Trophoblast cell (in vitro differentiated cells and primary cell): ENCODE measurements around the gene FBXO10.

Source experiments
- DNase-seq, 2 donors: peaks; one replicate each; pipeline ENCODE4 v3.0.0-alpha.2; 2016
- H2AFZ ChIP-seq: 2 replicates; pipeline ENCODE4 v1.6.1; 2013; ENCODE audit warnings: low read length, moderate library complexity, mild to moderate bottlenecking; ENCODE audit not compliant: insufficient read depth, poor library complexity
- H2AK5ac ChIP-seq: 2 replicates; pipeline ENCODE4 v1.6.1; 2013; ENCODE audit warnings: mild to moderate bottlenecking, low read length
- H2BK120ac ChIP-seq: 2 replicates; pipeline ENCODE4 v1.6.1; 2013; ENCODE audit warnings: low read length, mild to moderate bottlenecking, moderate library complexity; ENCODE audit not compliant: insufficient read depth, poor library complexity
- H2BK12ac ChIP-seq: 2 replicates; pipeline ENCODE4 v1.6.1; 2013; ENCODE audit warnings: mild to moderate bottlenecking, low read length, moderate library complexity
- H2BK5ac ChIP-seq: 2 replicates; pipeline ENCODE4 v1.6.1; 2013; ENCODE audit warnings: low read length, low read depth, moderate library complexity, mild to moderate bottlenecking; ENCODE audit not compliant: poor library complexity
- H3K14ac ChIP-seq: 2 replicates; pipeline ENCODE4 v1.6.1; 2013; ENCODE audit warnings: mild to moderate bottlenecking, low read length
- H3K18ac ChIP-seq: 2 replicates; pipeline ENCODE4 v1.6.1; 2013; ENCODE audit warnings: mild to moderate bottlenecking, low read length
- H3K23ac ChIP-seq: 2 replicates; pipeline ENCODE4 v1.6.1; 2013; ENCODE audit warnings: low read length
- H3K27ac ChIP-seq: 2 replicates; pipeline ENCODE4 v1.5.1; 2013; ENCODE audit warnings: low read depth, mild to moderate bottlenecking, inconsistent platforms, low read length, moderate library complexity
- H3K27me3 ChIP-seq: 2 replicates; pipeline ENCODE4 v1.6.1; 2013; ENCODE audit warnings: inconsistent platforms, mild to moderate bottlenecking, low read length, moderate library complexity; ENCODE audit not compliant: insufficient read depth
- H3K36me3 ChIP-seq, 2 experiments: 1 replicate in 1 of 2; 2 replicates in 1 of 2; pipeline ENCODE4 v1.6.1; 2013; ENCODE audit warnings: low read length in 2 of 2, mild to moderate bottlenecking in 2 of 2, moderate library complexity in 1 of 2; ENCODE audit not compliant: insufficient read depth in 2 of 2, control insufficient read depth in 1 of 2
- H3K4ac ChIP-seq: 2 replicates; pipeline ENCODE4 v1.6.1; 2013; ENCODE audit warnings: low read depth, mild to moderate bottlenecking, low read length, moderate library complexity
- H3K4me1 ChIP-seq, 2 experiments: 1 replicate in 1 of 2; 2 replicates in 1 of 2; pipeline ENCODE4 v1.6.1; 2013; ENCODE audit warnings: low read length in 2 of 2, mild to moderate bottlenecking in 2 of 2, moderate library complexity in 1 of 2; ENCODE audit not compliant: insufficient read depth in 2 of 2, control insufficient read depth in 1 of 2
- H3K4me2 ChIP-seq: 2 replicates; pipeline ENCODE4 v1.6.1; 2013; ENCODE audit warnings: inconsistent platforms, mild to moderate bottlenecking, low read length, moderate library complexity
- H3K4me3 ChIP-seq: 2 replicates; pipeline ENCODE4 v1.5.1; 2013; ENCODE audit warnings: mild to moderate bottlenecking, low read depth, low read length, inconsistent platforms
- H3K79me1 ChIP-seq: one replicate; pipeline ENCODE4 v1.6.1; 2013; ENCODE audit warnings: low read length
- H3K79me2 ChIP-seq: 2 replicates; pipeline ENCODE4 v1.6.1; 2013; ENCODE audit warnings: low read length, mild to moderate bottlenecking; ENCODE audit not compliant: control insufficient read depth, insufficient read depth, poor library complexity
- H3K9ac ChIP-seq: 2 replicates; pipeline ENCODE4 v1.6.1; 2013; ENCODE audit warnings: mild to moderate bottlenecking, low read length
- H3K9me3 ChIP-seq: 2 replicates; pipeline ENCODE4 v1.6.1; 2013; ENCODE audit warnings: low read depth, mild to moderate bottlenecking, control low read depth, inconsistent platforms, low read length; ENCODE audit not compliant: insufficient read depth
- H4K12ac ChIP-seq: 2 replicates; pipeline ENCODE4 v1.6.1; 2013; ENCODE audit warnings: low read depth, mild to moderate bottlenecking, low read length, moderate library complexity
- H4K8ac ChIP-seq: 2 replicates; pipeline ENCODE4 v1.6.1; 2013; ENCODE audit warnings: low read depth, mild to moderate bottlenecking, low read length, moderate library complexity
- H4K91ac ChIP-seq: one replicate; pipeline ENCODE4 v1.6.1; 2013; ENCODE audit warnings: low read depth, mild to moderate bottlenecking, low read length, moderate library complexity
- WGBS: extraction: QIAGEN DNeasy Blood & Tissue Kit; methylation state at CpG from one replicate; pipeline ENCODE4 v1.1.7; 2013; ENCODE audit warnings: missing lambda C conversion rate; ENCODE audit not compliant: insufficient read length, insufficient coverage; ENCODE audit errors: extremely low coverage; 5-methylcytosine and 5-hydroxymethylcytosine counted together

Gene FBXO10

DNA sequence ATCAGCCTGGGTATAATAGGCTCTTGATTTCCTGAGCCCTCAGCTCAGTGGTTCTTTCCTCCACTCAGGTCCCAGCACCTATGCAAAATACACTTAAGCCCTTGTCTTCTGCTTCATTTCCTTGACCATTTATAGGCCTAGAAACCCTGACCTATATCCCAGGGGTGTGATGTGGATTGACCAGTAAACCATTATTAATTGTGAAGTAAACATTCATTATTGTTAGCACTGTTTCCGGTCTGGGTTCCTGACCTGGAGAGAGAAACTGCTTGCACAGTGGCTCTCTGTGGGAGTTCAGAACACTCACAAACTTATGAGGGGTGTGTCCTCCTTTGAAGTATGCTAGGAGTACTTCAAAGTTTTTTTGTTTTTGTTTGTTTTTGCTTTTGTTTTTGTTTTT, 35.8 kb upstream of the FBXO10 start:
- no peak overlapping the region for H4K8ac ChIP-seq
- no peak overlapping the region for H3K9ac ChIP-seq
- H3K4me3 ChIP-seq: no peak overlapping the region
- no peak overlapping the region for H4K91ac ChIP-seq
- no peaks in the 10 kb centered on the region for H3K79me1 ChIP-seq
- H3K4me2 ChIP-seq: no peak overlapping the region
- DNase-seq: no peak
- no peak overlapping the region for H3K27ac ChIP-seq
- no peak overlapping the region for H3K14ac ChIP-seq
- no peak overlapping the region for H2BK120ac ChIP-seq
- no peak overlapping the region for H2AFZ ChIP-seq
- no peak overlapping the region for H3K4ac ChIP-seq
- H2BK5ac ChIP-seq: no peak overlapping the region
- H3K18ac ChIP-seq: no peak overlapping the region
- no peak overlapping the region for H3K23ac ChIP-seq
- WGBS: no CpG with 5 or more reads among the region's 1 CpG
- no peaks in the 10 kb centered on the region for H3K4me1 ChIP-seq
- no peaks in the 10 kb centered on the region for H3K9me3 ChIP-seq
- no peaks in the 10 kb centered on the region for H3K27me3 ChIP-seq
- H3K79me2 ChIP-seq: no peaks in the 10 kb centered on the region
- H3K36me3 ChIP-seq: no peaks in the 10 kb centered on the region
- no peak overlapping the region for H4K12ac ChIP-seq
- no peak overlapping the region for H2BK12ac ChIP-seq
- no peak overlapping the region for H2AK5ac ChIP-seq

DNA sequence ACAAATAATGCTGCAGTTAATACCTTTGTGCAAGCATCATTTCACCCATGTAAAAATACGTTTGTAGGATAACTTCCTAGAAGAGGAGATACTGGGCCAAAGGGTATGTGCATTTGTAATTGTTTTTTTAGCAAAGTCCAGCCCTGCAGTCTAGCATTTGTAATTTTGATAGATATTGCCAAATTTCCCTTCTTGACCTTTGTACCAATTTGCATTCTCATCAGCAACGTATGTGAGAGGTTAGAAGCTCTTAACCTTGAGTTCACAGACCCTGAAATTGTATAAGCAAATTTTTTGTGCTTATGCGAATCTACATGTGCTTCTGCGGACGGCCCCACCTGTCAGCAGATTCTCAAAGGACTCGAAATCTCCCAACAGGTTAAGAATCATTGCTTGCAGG, 34.8 kb upstream of the FBXO10 start:
- Histone ChIP-seq H3K79me1 (no peaks in the 10 kb centered on the region), H3K79me2 (no peaks in the 10 kb centered on the region), H3K9me3 (no peaks in the 10 kb centered on the region), H4K91ac (no peak overlapping the region), H2AFZ (no peak overlapping the region), H2BK12ac (no peak overlapping the region), H3K9ac (no peak overlapping the region), H3K18ac (no peak overlapping the region), H3K23ac (no peak overlapping the region), H3K27ac (no peak overlapping the region), H3K27me3 (no peaks in the 10 kb centered on the region), H3K14ac (no peak overlapping the region), H3K36me3 (no peaks in the 10 kb centered on the region), H3K4me3 (no peak overlapping the region), H4K12ac (no peak overlapping the region), H3K4ac (no peak overlapping the region), H4K8ac (no peak overlapping the region), H2BK120ac (no peak overlapping the region), H3K4me2 (no peak overlapping the region), H2BK5ac (no peak overlapping the region), H2AK5ac (no peak overlapping the region), H3K4me1 (no peaks in the 10 kb centered on the region)
- no CpG with 5 or more reads among the region's 6 CpGs for WGBS
- DNase-seq: no peak

DNA sequence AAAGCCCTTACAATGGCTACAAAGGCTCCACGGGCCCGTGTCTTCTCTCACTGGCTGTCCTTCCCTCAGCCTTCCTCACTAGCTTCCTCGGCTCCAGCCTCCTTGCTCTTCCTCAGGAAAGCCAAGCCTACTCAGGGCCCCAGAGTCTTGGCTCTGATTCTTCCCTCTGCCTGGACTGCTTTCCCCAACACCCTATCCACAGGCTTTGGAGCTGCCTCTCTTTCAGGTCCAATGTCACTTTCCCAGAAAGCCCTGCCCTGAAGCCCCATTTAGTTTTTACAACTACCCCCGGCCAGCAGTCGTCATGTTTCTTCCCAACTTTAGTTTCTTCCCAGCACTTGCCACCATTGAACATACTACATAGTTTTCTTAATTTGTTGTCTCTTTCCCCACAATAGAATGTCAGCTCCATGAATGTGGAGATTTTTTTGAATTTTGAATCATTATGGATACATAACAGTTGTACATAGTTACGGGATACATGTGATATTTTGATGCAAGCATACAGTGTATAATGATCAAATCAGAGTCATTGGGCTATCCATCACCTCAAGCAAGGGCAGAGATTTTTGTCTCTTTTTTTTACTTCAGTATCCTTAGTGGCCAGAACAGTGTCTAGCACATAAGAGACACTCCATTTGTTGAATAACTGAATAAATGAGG, 33.7 kb upstream of the FBXO10 start:
- Histone ChIP-seq H2BK5ac (no peak overlapping the region), H4K8ac (no peak overlapping the region), H3K4me2 (no peak overlapping the region)

GRCh38 chr9:37608250-37608649, 32.1 kb upstream of the FBXO10 start:
- H3K27me3 ChIP-seq: no peaks in the 10 kb centered on the region
- H3K79me2 ChIP-seq: no peaks in the 10 kb centered on the region
- no peak overlapping the region for H2BK12ac ChIP-seq
- no peak overlapping the region for H3K4me2 ChIP-seq
- H3K4ac ChIP-seq: no peak overlapping the region
- no peak overlapping the region for H2AK5ac ChIP-seq
- H4K12ac ChIP-seq: no peak overlapping the region
- H3K4me3 ChIP-seq: no peak overlapping the region
- no peak overlapping the region for H3K9ac ChIP-seq
- H3K9me3 ChIP-seq: peaks cover 2% of the 10 kb centered on the region
- H3K23ac ChIP-seq: no peak overlapping the region
- no peak overlapping the region for H3K18ac ChIP-seq
- no peak overlapping the region for H4K8ac ChIP-seq
- no peak overlapping the region for H2BK5ac ChIP-seq
- DNase-seq: no peak
- H3K79me1 ChIP-seq: no peaks in the 10 kb centered on the region
- H4K91ac ChIP-seq: no peak overlapping the region
- no peak overlapping the region for H2AFZ ChIP-seq
- no peak overlapping the region for H2BK120ac ChIP-seq
- H3K27ac ChIP-seq: no peak overlapping the region
- no peak overlapping the region for H3K14ac ChIP-seq
- no peaks in the 10 kb centered on the region for H3K4me1 ChIP-seq
- H3K36me3 ChIP-seq: no peaks in the 10 kb centered on the region

More for the DNA sequence above, 33.7 kb upstream of the FBXO10 start:
- Histone ChIP-seq H4K91ac (no peak overlapping the region), H3K23ac (no peak overlapping the region), H2BK12ac (no peak overlapping the region), H3K79me1 (no peaks in the 10 kb centered on the region), H3K79me2 (no peaks in the 10 kb centered on the region), H2AFZ (no peak overlapping the region), H3K27me3 (no peaks in the 10 kb centered on the region), H3K36me3 (no peaks in the 10 kb centered on the region), H3K4me1 (no peaks in the 10 kb centered on the region), H2BK120ac (no peak overlapping the region), H3K9me3 (peaks cover 2% of the 10 kb centered on the region), H3K14ac (no peak overlapping the region), H4K12ac (no peak overlapping the region), H3K9ac (no peak overlapping the region), H3K27ac (no peak overlapping the region), H3K4me3 (no peak overlapping the region), H2AK5ac (no peak overlapping the region), H3K18ac (no peak overlapping the region), H3K4ac (no peak overlapping the region)
- no peak for DNase-seq
- WGBS: no CpG with 5 or more reads among the region's 6 CpGs
